ENCODE results near the gene CDKN2AIP. TPM values are rescaled to one million over a fixed set of nuclear protein-coding genes. Genes with fewer than 3 reads are reported as not detected.

The CDKN2AIP gene
- total RNA-seq, 8 experiments from 2014 or later, result 14.3 to 35.0 (median 26.9) TPM

- in situ Hi-C loops (cut with MboI; ENCODE audit: low pct_unique_long_range_greater_than_20kb in 2 of 9, low sequenced_read_pairs in 9 of 9, unreplicated experiment in 9 of 9), result loop anchor here in 6 of 9 experiments (25.0 kb wide), 3 partner anchors 144 to 669 kb away; partner anchors contain the start of genes RWDD4 (in 4 of the 6) and TRAPPC11 (in 4 of the 6)
- H3K4me3 ChIP-seq, result no peak overlapping the region
- H3K4me1 ChIP-seq (replicated peaks in 1 of 2), result no peaks in the 10 kb centered on the region
- peak in 3 of 8 experiments; percentile 18 to 89 (median 88) for ATAC-seq (replicated peaks in 6 of 8)
- no peak overlapping the region for H3K27ac ChIP-seq
- 0 to 100% (median 85%) methylated on average over 1 to 3 of the region's 3 CpGs; no CpG with 5 or more reads in 5 of the 10 experiments for WGBS, 10 experiments
These were observed 48.4 kb downstream of the CDKN2AIP start for GRCh38 chr4:183492791-183493222.

GRCh38 chr4:183493246-183493645 is 48.8 kb downstream of the CDKN2AIP start:
- no peak for ATAC-seq (replicated peaks in 6 of 8)
- in situ Hi-C loops (cut with MboI; ENCODE audit: low pct_unique_long_range_greater_than_20kb in 2 of 9, low sequenced_read_pairs in 9 of 9, unreplicated experiment in 9 of 9), result loop anchor here in 6 of 9 experiments (25.0 kb wide), 3 partner anchors 144 to 669 kb away; partner anchors contain the start of genes RWDD4 (in 4 of the 6) and TRAPPC11 (in 4 of the 6)
- Histone ChIP-seq H3K4me3 (no peak overlapping the region), H3K27ac (no peak overlapping the region), H3K4me1 (replicated peaks in 1 of 2) (no peaks in the 10 kb centered on the region)
- WGBS, 10 experiments, result 56 to 100% (median 87%) methylated on average over 2 to 3 of the region's 3 CpGs

GRCh38 chr4:183495184-183495583 is 50.7 kb downstream of the CDKN2AIP start:
- H3K4me3 ChIP-seq, result no peak overlapping the region
- ATAC-seq (replicated peaks in 6 of 8), result peak in 1 of 8 experiments; percentile 37
- 0 to 75% (median 48%) methylated on average over 1 to 3 of the region's 3 CpGs for WGBS, 10 experiments
- in situ Hi-C loops (cut with MboI; ENCODE audit: low pct_unique_long_range_greater_than_20kb in 2 of 9, low sequenced_read_pairs in 9 of 9, unreplicated experiment in 9 of 9), result loop anchor here in 6 of 9 experiments (25.0 kb wide), 3 partner anchors 142 to 667 kb away; partner anchors contain the start of genes RWDD4 (in 4 of the 6) and TRAPPC11 (in 4 of the 6)
- no peak overlapping the region for H3K27ac ChIP-seq
- no peaks in the 10 kb centered on the region for H3K4me1 ChIP-seq (replicated peaks in 1 of 2)

Other genes with a start within 250 kb of the CDKN2AIP start
- under 1 TPM in 6 of 8 experiments, not detected in 2; 0.14 to 0.46 (median 0.39) TPM for gene CLDN22, start 124.4 kb upstream of the CDKN2AIP start, total RNA-seq
- gene CLDN24, start 122.2 kb upstream of the CDKN2AIP start, total RNA-seq, result 1 to 10 TPM in 2 of 8 experiments, under 1 TPM in 2, not detected in 4; 0.50 to 2.3 (median 1.4) TPM
- 10 to 100 TPM in 6 of 8 experiments, 1 to 10 TPM in 2; 6.9 to 19.6 (median 12.5) TPM for gene ING2, start 60.4 kb downstream of the CDKN2AIP start, total RNA-seq
- gene RWDD4, start 214.5 kb downstream of the CDKN2AIP start, total RNA-seq, result 10 to 100 TPM; 21.9 to 53.4 (median 26.8) TPM
- gene TRAPPC11, start 214.7 kb downstream of the CDKN2AIP start, total RNA-seq, result 10 to 100 TPM; 26.5 to 53.0 (median 42.9) TPM

Measured in motor neuron (in vitro differentiated cells).